ENCODE data around the gene FAM237B. TPM values are rescaled to one million over a fixed set of nuclear protein-coding genes. Genes with fewer than 3 reads are reported as not detected.
"Not testable (repeated sequence)": the region's sequence is repeated elsewhere in the genome, so short reads cannot be mapped to it uniquely, and the experiment has no call there.

The FAM237B gene
- total RNA-seq, 2 donors from 2014 or later = not detected

DNA sequence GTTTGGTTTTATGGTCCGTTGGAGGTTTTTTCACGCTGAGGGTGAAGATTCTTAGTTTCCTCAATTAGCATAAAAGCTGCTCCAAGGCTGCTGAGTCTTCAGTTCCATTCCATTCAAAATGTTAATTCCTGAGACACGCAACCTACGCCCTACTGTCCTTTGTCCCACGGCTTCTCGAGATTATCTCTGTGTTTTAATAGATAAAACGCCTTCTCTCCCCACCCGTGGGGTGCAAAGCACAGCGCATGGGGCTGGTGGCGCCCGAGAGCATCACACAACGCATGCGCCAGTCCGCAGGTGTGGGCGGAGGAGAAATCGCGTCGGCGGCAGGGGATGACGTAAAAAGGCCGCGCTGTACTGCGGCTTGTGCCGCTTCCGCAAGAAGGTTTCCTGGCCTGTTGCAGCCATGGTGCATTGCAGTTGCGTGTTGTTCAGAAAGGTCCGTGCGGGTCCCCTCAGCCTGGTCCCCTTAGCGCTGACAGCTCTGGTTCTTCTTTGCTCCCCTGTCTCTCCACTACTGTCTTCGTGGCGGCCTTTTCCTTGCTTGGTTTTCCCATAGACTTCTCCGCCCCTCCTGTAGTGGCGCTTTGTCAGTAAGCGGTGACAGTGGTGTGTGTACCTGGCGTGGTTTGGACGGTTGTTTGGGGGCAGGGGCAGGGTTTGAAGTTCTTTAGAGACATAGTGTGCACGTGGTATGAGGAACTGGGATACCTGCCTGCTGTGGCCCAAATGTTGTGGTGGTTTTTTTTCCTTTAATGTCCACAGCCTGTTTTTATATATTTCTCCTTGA lies 25.4 kb upstream of the FAM237B start, which contains the start of gene GTPBP10:
Gene GTPBP10 (plus strand): TSS at position 381 of the 790 bp plus-strand sequence. CDS start 26 bp downstream, at position 407.
- peak; percentile 69 to 93 (median 90) for TF ChIP-seq POLR2A (IDR thresholded peaks at IDR 0.05)
- TF ChIP-seq CTCF (IDR thresholded peaks at IDR 0.05) = peak; percentile 51 to 92 (median 82)
- H3K4me3 ChIP-seq = peak within 1 kb of the TSS; percentile 40 to 84
- DNase-seq (peak; percentile 94), ATAC-seq (peak; percentile 99)
- H3K27me3 ChIP-seq = no peaks in the 10 kb centered on the region
- intact Hi-C loops (cut with DNase I) = loop anchor here (10.0 kb wide), 1 partner anchor 58 kb away; the partner anchor contains the start of gene CLDN12
- peaks cover 22% of the 10 kb centered on the region for H3K4me1 ChIP-seq
- H3K36me3 ChIP-seq (replicated peaks in 1 of 2; ENCODE audit: insufficient read depth in 1 of 2, low read depth in 2 of 2) = no peaks in the 10 kb centered on the region
- H3K9me3 ChIP-seq = no peaks in the 10 kb centered on the region
- H3K27ac ChIP-seq = peak within 1 kb of the TSS; percentile 55 to 91 (median 81)
- 0% methylated on average over 37 of the region's 37 CpGs for WGBS, 2 donors

DNA sequence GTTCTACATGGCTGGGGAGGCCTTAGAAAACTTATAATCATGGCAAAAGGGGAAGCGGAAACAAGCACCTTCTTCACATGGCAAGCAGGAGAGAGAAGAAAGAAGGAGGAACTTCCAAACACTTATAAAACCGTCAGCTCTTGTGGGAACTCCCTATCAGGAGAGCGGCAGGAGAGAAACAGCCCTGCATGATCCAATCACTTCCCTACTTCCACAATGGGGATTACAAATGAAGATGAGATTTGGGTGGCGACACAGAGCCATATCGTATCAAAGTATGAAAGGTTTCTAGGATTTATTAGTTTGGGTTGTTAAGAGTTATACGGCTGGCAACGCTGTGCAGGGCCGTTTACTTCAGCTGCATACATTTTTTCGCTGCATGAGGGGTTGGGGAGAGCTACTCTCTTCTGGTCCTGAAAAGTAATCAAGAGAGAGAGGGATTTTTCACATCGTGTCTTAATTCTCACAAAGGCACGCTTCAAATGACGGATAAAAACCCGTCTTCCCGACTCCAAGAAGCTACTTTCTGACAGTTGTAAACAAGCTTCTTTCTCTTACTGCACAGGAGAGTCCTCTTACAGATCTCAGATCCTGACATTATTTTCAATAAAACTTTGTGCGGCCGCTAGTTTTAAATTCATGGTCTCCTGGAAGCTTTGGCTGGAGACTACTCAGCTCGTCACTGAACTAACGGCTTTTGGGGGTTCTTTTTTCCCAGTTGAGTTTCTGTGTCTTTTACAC lies 24.7 kb upstream of the FAM237B start:
- 4 to 5% methylated on average over 18 of the region's 18 CpGs for WGBS, 2 donors
- Histone ChIP-seq H3K9me3 (no peaks in the 10 kb centered on the region), H3K36me3 (replicated peaks in 1 of 2; ENCODE audit: insufficient read depth in 1 of 2, low read depth in 2 of 2) (no peaks in the 10 kb centered on the region), H3K4me3 (peak overlapping the region; percentile 40 to 84), H3K4me1 (peaks cover 18% of the 10 kb centered on the region), H3K27ac (peak overlapping the region in 3 of 4 donors; percentile 75 to 91 (median 87)), H3K27me3 (no peaks in the 10 kb centered on the region)
- DNase-seq (peak in 2 of 4 donors; percentile 9 to 18), ATAC-seq (peak; percentile 37)
- intact Hi-C loops (cut with DNase I) = loop anchor here (10.0 kb wide), 1 partner anchor 59 kb away; the partner anchor contains the start of gene CLDN12
- TF ChIP-seq CTCF (IDR thresholded peaks at IDR 0.05) = no peak
- no peak for TF ChIP-seq POLR2A (IDR thresholded peaks at IDR 0.05)

DNA sequence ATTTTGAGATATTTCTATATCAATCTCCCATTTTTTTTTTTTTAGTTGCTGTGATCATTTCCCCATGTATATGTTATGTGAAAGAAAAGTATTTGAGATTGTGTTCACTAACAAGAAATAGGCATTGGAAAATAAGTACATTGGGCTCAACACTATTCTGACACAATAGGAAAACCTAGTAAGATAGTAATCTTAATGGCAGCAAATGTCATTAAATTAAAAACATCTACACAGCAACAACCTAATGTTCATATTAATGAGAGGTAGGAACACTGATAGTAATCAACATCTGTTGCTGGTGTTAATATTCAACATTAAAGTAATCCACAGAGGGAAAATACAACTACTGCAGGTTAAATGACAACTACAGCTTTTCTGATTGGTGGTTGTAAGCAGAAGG lies 23.9 kb upstream of the FAM237B start:
- Histone ChIP-seq H3K27ac (no peak overlapping the region), H3K4me1 (peaks cover 16% of the 10 kb centered on the region), H3K9me3 (no peaks in the 10 kb centered on the region), H3K27me3 (no peaks in the 10 kb centered on the region), H3K4me3 (no peak overlapping the region), H3K36me3 (replicated peaks in 1 of 2; ENCODE audit: insufficient read depth in 1 of 2, low read depth in 2 of 2) (no peaks in the 10 kb centered on the region)
- DNase-seq (no peak), ATAC-seq (no peak)
- intact Hi-C loops (cut with DNase I) = loop anchor here (10.0 kb wide), 1 partner anchor 60 kb away; the partner anchor contains the start of gene CLDN12
- TF ChIP-seq POLR2A (IDR thresholded peaks at IDR 0.05) (no peak), CTCF (IDR thresholded peaks at IDR 0.05) (no peak)

- intact Hi-C loops (cut with DNase I) = no loop called here
- Histone ChIP-seq H3K9me3 (no peaks in the 10 kb centered on the region), H3K27ac (no peak overlapping the region), H3K27me3 (no peaks in the 10 kb centered on the region), H3K4me3 (no peak overlapping the region), H3K36me3 (replicated peaks in 1 of 2; ENCODE audit: insufficient read depth in 1 of 2, low read depth in 2 of 2) (no peaks in the 10 kb centered on the region), H3K4me1 (no peaks in the 10 kb centered on the region)
- DNase-seq (no peak), ATAC-seq (no peak)
- TF ChIP-seq POLR2A (IDR thresholded peaks at IDR 0.05) (no peak), CTCF (IDR thresholded peaks at IDR 0.05) (no peak)
Measured at GRCh38 chr7:90337106-90337505, 16.0 kb upstream of the FAM237B start.

- H3K27me3 ChIP-seq; H3K36me3 ChIP-seq (replicated peaks in 1 of 2; ENCODE audit: insufficient read depth in 1 of 2, low read depth in 2 of 2); H3K9me3 ChIP-seq; ATAC-seq; H3K27ac ChIP-seq; H3K4me3 ChIP-seq; DNase-seq; H3K4me1 ChIP-seq; intact Hi-C loops (cut with DNase I): not testable (repeated sequence)
- WGBS, 2 donors = 78 to 80% methylated on average over 1 to 2 of the region's 2 CpGs
Measured at GRCh38 chr7:90334926-90335325, 13.8 kb upstream of the FAM237B start.
